HG02885 (cell line): ENCODE results near the gene VWA5B1.

ENCODE experiments used
- ATAC-seq: cut with Tn5 transposase; IDR thresholded peaks from one replicate; pipeline ENCODE4 v1.9.1; 2021; ENCODE audit warnings: mild to moderate bottlenecking; ENCODE audit not compliant: unreplicated experiment, poor library complexity

Gene VWA5B1

GRCh38 chr1:20381961-20382360 is 91.3 kb downstream of the VWA5B1 start:
- ATAC-seq, result no peak

GRCh38 chr1:20382711-20383110 is 92.0 kb downstream of the VWA5B1 start:
- no peak for ATAC-seq

GRCh38 chr1:20383631-20384030 is 93.0 kb downstream of the VWA5B1 start:
- ATAC-seq, result no peak

- ATAC-seq, result no peak
Measured at GRCh38 chr1:20385630-20386029, 95.0 kb downstream of the VWA5B1 start.

- ATAC-seq, result no peak
Measured at GRCh38 chr1:20386323-20387081, 95.8 kb downstream of the VWA5B1 start.

GRCh38 chr1:20389571-20389970 is 98.9 kb downstream of the VWA5B1 start:
- ATAC-seq, result no peak

GRCh38 chr1:20390589-20391331 is 100.1 kb downstream of the VWA5B1 start:
- no peak for ATAC-seq

- no peak for ATAC-seq
Measured at GRCh38 chr1:20395255-20395654, 104.6 kb downstream of the VWA5B1 start.

- ATAC-seq, result no peak
Measured at GRCh38 chr1:20398744-20399143, 108.1 kb downstream of the VWA5B1 start.

- no peak for ATAC-seq
Measured at GRCh38 chr1:20399196-20399595, 108.5 kb downstream of the VWA5B1 start.

GRCh38 chr1:20399606-20400180 is 109.0 kb downstream of the VWA5B1 start:
- no peak for ATAC-seq

- ATAC-seq, result no peak
Measured at GRCh38 chr1:20400341-20401177, 109.9 kb downstream of the VWA5B1 start.

- no peak for ATAC-seq
Measured at GRCh38 chr1:20401405-20402010, 110.8 kb downstream of the VWA5B1 start.

GRCh38 chr1:20402585-20403422 is 112.1 kb downstream of the VWA5B1 start:
- no peak for ATAC-seq

- no peak for ATAC-seq
Measured at GRCh38 chr1:20403423-20404145, 112.9 kb downstream of the VWA5B1 start.

- no peak for ATAC-seq
Measured at GRCh38 chr1:20404466-20404865, 113.8 kb downstream of the VWA5B1 start.
